GM19372 (cell line): ENCODE data around the gene LRRC74B.
"Not testable (repeated sequence)": the region's sequence is repeated elsewhere in the genome, so short reads cannot be mapped to it uniquely, and the experiment has no call there.

ENCODE experiments used
- ATAC-seq: cut with Tn5 transposase; IDR thresholded peaks from one replicate; pipeline ENCODE4 v1.9.1; 2021; ENCODE audit warnings: mild to moderate bottlenecking, low read depth, moderate library complexity; ENCODE audit not compliant: unreplicated experiment

Gene LRRC74B, protein sequence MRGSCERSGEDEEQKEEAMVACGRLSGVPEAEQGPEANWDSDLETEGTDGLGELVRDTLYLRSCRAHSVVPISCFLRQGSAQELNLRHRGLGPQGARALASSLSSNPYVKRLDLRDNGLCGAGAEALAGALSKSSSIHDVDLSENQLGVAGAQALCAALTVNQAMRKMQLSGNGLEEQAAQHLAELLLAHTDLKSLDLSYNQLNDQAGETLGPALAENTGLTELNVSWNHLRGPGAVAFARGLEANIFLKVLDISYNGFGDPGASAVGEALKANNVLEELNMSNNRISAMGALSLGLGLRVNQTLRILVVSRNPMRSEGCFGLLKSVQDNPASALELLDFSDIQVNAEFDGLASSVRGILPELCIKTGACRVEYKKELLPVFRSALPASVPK

DNA sequence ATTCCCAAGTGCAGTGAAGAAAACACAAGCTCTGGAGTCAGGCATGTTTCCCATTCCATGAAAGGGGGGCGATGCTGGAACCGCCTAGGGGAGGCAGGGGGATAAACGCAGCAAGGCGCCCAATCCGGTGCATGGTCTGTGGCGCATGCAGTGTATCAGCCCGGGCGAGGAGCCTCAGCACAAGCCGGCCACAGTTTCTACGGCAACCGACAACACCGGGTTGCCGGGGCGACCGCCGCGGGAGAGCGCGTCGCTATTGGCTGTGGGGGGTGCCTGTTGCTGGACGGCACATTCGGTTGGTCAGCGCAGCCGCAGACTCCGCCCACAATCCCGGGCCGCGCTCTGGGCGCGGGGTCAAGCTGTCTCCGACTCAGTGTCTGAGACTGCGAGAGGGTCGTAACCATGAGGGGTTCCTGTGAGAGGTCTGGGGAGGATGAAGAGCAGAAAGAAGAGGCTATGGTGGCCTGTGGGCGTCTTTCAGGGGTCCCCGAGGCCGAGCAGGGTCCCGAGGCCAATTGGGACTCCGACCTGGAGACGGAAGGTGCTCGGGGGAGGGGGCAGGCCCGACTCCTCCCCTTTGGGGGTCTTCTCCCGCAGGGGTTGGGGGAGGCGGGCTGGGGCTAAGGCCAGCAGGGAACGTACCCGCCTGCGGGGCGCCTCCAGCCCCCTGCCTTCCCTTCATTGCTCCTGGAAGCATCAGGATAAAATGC, at the start of gene LRRC74B:
LRRC74B (plus strand) TSS at position 362 of the 710 bp plus-strand sequence; CDS start at position 403, 41 bp downstream.
- peak; percentile 97 for ATAC-seq

DNA sequence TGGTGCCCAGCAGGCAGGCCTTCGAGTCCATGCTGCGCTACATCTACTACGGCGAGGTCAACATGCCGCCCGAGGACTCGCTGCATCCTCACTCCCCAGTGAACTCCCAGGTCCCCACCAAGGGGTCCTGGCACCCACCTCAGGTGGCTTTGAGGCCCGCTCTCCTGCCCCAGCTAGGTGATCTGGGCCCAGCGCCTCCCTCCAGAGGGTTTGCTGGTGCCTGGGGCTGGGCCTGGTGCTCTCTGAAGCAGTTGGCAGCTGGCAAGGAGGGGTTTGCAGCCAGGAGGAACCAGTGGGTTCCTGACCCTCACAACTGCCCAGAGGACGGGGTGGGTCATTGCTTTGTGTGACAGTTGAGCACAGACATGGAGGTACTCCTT, 49.7 kb upstream of the LRRC74B start:
- ATAC-seq: no peak

DNA sequence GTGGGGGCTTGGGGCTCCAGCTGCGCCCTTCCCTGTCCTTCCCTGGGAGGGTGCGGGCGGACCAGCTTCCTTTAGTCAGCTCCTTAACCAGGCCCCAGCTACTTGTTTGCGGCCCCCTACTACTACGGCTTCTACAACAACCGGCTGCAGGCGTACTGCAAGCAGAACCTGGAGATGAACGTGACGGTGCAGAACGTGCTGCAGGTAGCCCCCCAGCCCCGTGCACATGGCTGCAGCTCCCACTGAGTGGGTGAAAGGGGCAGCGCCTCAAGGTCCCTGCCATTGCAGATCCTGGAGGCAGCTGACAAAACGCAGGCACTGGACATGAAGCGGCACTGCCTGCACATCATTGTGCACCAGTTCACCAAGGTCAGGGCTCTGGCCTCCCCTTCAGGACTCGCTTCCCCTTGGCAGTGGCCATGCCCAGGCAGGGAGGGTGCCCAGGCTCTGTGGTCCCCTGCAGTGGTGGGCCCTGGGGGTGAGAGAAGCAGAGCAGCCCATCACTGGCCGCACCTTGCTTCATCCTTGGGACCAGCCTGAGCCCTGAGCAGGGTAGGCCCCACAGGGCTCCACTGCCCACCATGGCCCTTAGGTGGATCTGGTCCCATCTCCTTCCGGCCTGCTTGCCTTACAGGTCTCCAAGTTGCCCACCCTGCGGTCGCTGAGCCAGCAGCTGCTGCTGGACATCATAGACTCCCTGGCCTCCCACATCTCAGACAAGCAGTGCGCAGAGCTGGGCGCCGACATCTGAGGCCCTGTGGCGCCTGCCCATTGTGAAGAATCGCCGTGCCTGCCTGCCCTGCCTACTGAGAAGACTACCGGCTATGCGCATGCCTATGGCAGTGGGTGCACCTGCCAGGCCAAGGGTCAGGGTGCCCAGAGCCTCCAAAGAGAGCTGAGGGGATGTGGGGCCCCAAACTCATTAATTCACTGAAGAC, 48.9 kb upstream of the LRRC74B start:
- no peak for ATAC-seq

DNA sequence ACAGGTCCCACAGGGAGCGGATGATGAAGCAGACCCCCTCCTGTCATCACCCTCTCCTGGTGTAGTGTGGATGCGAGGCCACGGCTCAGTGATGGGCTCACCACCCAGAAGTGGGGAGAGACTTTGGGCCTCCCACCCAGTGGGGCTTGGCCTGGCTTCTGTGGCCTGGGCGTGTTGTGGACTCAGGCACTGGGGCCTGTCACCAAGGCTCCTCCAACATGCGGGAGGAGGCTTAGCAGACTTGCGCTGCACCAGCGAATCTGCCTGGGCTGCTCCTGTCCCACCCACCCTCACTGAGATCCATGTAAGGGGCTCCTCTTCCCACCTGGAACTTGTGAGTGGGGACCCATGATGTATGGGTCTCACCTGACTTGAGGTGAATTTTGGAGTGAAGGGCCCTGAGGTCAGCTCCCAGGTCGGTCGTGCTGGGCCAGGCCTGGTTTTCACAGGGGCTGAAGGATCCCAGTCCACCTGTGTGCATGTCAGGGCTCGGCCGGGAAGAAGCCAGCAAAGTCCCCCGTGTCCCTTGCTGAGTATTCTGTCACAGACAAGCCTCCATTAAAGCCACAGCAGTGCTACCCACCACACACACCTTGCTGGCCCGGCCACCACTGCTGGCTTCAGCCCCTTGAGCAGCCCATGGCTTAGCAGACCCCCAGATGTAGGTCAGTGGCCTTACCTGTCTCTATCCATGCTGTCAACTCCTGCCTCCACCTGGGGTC, 48.0 kb upstream of the LRRC74B start:
- no peak for ATAC-seq

DNA sequence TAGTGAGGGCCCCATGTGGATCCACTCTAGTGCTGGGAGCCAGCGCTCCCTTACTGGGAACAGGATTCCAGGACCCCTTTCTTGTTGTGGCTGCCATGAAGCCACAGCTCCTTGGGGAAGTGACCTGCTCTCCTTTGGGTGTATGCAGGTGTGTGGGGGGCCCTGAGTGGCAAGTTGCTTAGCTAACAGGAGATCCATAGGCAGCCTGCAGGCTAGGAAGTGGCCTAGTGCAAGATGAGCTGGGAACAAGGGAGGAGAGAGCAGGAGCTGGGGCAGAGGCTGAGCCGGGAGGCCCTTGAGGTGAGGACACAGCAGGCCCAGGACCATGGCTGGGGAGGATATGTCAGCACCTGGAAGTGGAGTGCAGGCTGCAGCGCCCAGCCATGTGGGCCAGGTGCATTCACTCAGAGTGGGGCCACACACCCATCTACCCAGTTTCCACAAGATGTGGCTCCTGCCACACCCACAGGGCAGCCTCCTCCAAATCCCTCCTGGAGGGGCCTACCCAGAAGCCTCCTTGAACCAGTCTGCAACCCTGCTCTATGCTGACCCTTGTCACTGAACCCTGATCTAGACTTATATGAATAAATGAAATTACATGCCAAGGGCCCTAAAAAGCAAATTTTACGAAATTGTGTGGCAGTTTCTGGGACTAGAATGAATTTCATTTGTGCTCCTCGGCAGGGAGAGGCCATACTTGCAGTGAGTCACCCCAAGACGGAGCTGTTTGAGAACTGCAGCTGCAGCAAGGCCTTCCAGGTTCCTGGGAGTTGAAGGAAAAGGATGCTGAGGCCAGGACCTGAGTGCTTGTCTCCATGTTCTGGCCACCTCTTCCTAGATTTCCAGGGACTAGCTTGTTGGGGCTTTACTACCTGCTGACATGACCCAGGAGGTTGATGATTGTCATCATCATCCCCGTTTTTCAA, 47.1 kb upstream of the LRRC74B start:
- ATAC-seq: no peak

DNA sequence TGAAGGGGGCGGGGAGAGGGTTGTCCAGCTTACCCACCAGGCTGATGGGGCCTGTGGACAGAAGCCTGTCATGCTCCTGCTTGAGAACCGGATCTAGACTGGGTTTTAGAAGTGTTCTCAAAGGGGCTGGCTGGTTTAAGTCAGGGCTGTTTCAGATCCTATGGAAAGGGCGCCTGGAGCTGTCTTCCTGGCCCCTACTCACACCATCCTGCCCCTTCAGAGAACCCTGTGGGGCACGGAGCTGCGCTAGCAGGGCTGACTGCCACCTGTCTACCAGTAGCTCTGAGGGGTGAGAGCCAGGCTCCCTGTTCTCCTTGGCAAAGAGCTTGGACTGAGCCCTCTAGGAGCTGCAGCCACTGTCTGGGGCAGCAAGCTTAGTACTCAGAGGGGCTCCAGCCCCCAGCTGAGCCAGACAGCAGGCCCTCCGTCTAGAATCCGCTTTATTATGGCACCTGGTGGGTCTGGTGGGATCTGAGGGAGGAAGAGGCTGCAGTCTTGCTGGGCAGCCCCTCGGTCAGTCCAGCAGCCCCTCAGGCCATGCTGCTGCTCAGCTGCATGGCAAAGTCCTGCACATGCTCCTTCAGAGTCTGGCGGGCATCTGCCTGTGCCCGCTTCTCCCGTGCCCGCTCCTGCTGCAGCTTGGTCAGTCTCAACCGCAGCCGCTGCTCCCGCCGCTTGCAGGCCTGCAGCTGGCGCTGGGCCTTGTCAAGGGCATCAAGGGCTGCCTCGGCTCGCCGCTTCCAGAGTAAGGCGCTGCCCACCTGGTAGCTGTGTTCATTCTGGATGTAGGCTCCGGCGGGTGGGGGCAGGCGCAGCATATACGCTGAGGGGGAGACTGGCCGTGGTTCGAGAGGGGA, 46.2 kb upstream of the LRRC74B start:
- ATAC-seq: no peak

DNA sequence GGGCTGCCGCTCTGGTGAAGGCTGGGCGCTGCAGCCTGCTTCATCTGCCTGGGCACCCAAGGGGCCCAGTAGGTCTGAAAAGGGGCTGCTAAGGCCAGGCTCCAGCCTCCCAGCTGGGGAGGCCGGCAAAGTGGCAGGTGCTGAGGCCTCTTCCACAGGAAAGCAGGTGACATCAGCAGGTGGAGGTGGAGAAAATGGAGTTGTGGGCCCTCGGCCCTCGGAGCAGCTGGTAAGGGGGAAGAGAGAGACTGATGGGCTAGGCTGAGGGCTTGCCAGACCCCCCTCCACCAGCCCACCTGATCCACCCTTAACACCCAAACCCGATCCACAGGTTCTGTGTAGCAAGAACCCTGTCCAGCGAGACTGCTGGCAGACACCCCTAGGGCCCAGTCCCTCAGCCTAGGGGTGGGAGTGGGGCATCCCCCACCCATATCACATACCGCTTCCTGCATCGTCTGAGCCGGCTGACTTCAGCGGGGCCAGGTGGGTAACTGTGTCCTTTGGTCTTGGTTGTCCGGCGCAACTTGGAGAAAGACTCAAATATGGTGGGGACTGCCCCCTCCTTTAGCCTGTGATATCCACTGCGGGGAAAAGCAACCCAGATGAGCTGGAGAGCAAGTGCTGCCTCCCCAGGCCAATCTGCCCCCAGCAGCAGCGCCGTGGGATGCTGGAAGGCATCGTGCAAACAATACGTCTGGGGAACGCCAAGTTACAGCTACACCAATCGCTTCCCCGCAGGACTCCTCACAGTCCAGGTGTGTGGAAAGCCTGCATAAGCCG, 45.3 kb upstream of the LRRC74B start:
- no peak for ATAC-seq

DNA sequence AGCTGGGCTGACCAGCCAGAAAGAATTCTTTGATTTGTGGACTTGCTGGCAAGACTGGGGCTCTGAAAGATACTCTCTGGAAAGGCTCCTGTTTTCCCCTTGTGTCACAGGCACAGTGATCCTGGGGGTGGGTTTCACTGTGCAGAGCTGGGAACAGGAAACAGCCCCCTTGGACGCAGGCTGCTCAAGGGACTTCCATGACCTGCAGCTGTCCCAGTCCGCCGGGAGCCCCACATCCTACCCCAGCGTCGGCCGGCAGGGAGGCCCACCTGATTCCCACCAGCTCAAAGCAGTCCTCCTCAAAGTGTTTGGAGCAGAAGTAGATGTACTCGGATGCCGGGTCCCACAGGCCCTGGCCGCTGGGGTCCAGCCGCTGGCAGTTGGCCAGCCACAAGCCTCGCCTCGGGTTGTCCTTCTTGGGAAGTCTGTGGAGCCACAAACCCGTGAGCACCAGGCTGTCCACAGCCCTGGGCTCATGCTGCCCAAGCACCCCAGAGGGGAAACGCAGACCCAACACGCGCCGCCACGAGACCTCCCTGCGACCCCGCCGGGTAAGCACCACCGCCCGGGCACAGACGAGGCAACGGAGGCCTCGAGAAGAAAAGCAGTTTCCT, 44.7 kb upstream of the LRRC74B start:
- no peak for ATAC-seq

DNA sequence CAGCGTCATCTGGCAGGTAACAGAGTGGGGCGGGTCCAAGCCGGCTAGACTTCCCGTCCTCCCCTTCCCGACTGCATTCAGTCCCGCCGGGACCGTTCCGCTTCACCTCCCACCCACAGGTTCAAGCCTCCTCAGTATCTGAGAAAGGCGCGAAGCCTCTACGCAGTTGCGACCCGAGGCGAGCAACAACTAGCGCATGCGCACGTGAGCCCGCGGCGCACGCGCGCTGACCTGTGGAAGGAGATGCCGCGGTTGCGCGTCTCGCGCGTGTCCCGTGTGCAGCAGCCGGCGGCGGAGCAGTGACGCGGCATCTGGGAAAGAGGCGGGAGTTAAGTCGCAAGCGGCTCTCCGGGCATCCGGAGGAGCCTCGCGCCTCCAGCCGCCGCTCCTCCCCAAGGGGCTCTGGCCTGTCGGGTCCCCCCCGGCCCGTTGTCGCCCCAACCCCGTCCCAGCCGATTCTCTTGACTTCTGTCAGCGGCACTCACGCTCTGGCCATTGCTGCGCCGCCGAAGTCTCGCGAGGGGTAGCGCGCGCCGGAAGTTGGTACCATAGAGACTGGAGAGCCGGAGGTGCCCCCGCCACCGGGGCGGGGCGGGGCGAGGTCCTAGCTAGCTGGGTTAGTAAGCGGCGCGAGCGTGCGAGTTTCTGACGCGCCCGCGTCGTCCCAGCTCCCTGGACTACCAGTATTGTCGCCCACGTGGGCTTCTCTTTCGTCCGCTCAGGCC, 44.0 kb upstream of the LRRC74B start, which contains the start of gene THAP7:
THAP7 (minus strand) TSS at position 518 of the 725 bp plus-strand sequence; CDS start at position 311, 207 bp downstream.
- ATAC-seq: peak; percentile 85

DNA sequence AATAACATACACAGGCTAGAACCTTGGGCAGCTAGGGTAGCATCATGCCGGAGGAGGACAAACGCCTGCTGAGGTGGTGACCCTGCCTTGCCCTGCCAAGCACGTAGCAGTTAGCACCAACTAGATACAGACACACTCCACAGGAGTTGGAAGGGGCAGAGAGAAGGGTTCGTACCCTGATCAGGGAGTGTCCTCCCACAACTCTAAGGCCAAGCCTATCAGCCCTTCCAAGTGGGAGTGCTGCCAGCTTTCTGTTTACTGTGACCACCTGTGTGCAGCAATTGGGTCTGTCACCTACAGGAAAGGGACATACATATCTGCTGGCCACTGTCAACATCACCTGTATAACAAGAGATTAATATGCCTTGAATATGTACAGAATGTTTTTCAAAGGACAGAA, 42.0 kb upstream of the LRRC74B start:
- ATAC-seq: no peak

DNA sequence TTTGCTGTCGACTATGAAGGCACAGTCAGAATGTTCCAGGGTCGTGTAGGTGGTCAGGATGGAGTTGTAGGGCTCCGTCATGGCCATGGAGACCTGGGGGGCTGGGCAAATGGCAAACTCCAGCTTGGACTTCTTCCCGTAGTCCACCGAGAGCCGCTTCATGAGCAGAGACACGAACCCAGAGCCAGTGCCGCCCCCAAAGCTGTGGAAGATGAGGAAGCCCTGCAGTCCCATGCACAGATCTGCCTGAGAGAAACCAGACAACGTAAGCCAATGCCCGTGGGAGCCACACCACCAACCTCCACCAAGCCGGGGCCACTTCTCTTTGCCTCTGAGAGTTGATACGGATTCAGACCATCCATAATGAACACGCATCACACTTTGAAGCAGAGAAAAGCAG, 36.5 kb upstream of the LRRC74B start:
- not testable (repeated sequence) for ATAC-seq

DNA sequence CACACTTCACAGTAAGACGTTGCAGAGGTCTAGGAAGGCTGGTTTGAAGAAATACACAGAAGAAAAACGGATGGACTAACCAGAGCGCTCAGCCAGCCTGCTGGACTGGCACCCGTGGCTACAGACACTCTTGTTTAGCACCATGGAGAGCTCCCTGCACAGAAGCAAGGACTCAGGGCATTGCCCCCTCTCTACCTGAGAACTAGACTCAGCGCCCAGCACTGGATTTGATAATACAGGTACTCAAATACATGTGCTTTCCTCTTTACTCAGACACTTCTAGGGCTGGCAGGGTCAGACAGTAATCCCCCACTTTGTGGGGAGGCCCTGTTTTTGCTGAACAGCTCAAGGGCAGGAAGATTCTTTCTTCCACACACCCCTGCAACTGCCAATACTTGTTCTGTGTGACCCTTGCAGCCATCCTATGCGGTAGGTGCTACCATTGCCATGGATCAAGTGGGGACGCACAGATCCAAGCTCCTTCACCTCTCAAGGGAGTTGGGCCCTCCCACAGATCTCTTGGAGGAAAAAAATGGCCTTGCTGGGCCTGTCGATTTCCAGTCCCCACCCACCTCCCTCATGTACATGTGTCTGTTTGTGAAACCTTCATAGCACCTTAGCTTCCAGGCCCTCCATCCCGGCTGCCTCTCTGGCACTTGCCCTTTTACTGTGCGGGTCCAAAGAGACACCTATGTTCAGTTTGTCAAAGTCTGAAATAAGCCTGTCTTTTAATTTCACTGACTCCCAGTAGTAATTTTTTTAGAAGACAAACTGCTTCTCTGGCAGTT, 35.9 kb upstream of the LRRC74B start:
- ATAC-seq: no peak

DNA sequence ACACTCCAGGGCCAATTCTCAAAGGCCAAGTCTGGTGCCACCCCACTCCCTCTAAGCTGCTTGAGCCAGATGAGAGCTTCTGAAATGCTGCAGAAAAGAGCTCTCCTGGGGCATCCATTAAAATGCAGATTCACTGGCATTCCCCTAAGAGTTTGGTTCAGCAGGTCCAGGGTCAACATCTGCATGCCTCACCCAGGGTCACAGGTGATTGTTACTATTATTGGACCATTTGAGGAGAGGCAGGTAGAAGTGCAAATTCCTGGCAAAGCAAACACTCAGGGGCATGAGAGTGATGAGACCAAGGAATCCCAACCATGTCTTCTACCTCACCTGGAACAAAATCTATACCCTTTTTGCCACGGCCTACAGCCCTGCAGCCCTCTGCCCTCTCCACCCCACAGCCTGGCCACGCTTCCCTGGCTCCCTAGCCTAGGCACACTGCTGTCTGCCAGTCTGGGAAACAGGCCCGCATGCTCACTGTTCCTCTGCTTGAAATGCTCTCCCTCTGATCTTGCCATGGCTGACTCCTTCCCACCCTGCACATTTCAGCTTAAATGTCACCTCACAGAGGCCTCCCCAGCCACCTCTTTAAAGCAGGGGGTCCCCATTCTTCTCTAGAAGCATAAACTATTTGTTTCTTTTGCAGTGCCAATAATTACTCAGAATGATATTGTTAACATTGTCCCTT, 35.2 kb upstream of the LRRC74B start:
- no peak for ATAC-seq

DNA sequence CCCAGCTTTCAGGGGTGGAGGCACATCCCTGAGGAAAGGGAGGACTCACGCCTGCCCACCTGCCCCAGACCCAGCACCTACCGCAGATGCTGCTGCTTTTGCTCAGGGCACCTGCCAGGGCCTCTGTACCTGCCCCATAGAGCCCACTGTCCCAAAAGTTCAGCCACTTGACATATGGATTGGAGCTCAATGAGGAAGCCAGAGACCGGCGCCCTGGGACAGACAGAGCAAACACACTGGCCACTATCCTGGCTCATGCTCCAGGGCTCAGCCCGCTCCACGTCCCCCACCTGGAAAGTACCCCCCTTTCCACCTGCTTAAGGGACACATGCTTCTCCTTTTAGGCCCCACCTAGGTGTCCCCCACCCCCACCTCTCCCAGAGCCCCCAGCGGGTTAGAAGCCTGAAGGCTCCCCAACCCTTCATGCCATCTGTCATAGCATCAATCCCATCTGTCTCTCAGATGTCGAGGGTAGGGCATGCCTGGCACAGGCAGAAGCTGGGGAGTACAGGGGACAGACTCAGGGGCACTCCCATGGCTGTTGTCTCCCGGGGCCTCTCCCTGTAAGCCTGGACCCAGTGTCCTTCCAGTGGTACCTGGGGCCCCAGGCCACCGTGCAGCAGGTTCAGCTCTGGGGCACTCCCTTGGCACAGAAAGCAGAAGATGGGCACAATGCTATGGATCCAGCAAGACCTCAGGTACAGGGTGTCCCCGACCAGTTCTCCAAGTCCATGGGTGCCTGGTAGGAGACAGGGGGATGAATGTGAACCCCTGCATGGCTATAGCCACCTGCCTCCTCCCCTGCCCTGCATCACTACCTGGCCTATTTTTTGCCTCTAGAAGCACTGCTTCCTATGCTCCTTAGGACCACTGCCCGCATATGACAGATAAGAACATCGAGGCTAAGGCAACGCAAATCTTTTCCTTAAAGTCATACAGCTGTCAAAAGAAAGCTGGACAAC, 33.0 kb upstream of the LRRC74B start:
- ATAC-seq: no peak
